ENCODE data around the gene CDC23. TPM values are rescaled to one million over a fixed set of nuclear protein-coding genes. Genes with fewer than 3 reads are reported as not detected.

The CDC23 gene
- total RNA-seq, 1 experiment from 2014 or later: 40.0 TPM

- no peak for TF ChIP-seq TCF7L2 (IDR thresholded peaks at IDR 0.05; ENCODE audit: borderline replicate concordance, extremely low read depth, insufficient read depth, insufficient read length)
- TF ChIP-seq ZNF274 (IDR thresholded peaks at IDR 0.05; ENCODE audit: low read depth, low read length): no peak
- no peak for TF ChIP-seq JUND (IDR thresholded peaks at IDR 0.05)
- TF ChIP-seq ELF1 (IDR thresholded peaks at IDR 0.05; ENCODE audit: borderline replicate concordance, low read depth): no peak
- TF ChIP-seq ATF3 (IDR thresholded peaks at IDR 0.05): no peak
- no peak for TF ChIP-seq ZBTB33 (IDR thresholded peaks at IDR 0.05; ENCODE audit: extremely low read depth, insufficient replicate concordance, low read length)
- no peak for TF ChIP-seq RAD21 (IDR thresholded peaks at IDR 0.05; ENCODE audit: low read depth)
- TF ChIP-seq SIN3A (IDR thresholded peaks at IDR 0.05; ENCODE audit: low read depth): no peak
Observed at GRCh38 chr5:138139781-138140090, 73.4 kb downstream of the CDC23 start (continued).

GRCh38 chr5:138138949-138139780, 74.0 kb downstream of the CDC23 start, which contains the start of gene NME5:
Gene NME5, minus strand, starts transcription at chr5:138139428. Its CDS starts 648 bp downstream, at chr5:138138780.
- Histone ChIP-seq H2AFZ (ENCODE audit: low read depth, low read length, poor library complexity, severe bottlenecking) (peak within 1 kb of the TSS; percentile 58), H3K27me3 (ENCODE audit: insufficient read depth, low read length) (no peaks in the 10 kb centered on the region), H4K20me1 (ENCODE audit: insufficient read depth) (no peaks in the 10 kb centered on the region), H3K9ac (ENCODE audit: low read length) (peak within 1 kb of the TSS; percentile 44), H3K4me1 (ENCODE audit: control insufficient read depth in 1 of 2, insufficient read depth in 2 of 2, low read length in 2 of 2) (peaks cover 0 to 6% of the 10 kb centered on the region in 2 experiments; a peak in 1 of 4 replicates), H3K4me3 (replicated peaks in 1 of 2; ENCODE audit: low read depth in 1 of 2, low read length in 2 of 2) (peak within 1 kb of the TSS; percentile 55 to 64), H3K4me2 (ENCODE audit: low read length) (peak within 1 kb of the TSS; percentile 64), H3K36me3 (ENCODE audit: control insufficient read depth in 1 of 2, insufficient read depth in 2 of 2, low read length in 2 of 2) (no peaks in the 10 kb centered on the region), H3K9me2 (ENCODE audit: insufficient read depth) (no peaks in the 10 kb centered on the region), H3K79me2 (ENCODE audit: insufficient read depth, low read length) (no peaks in the 10 kb centered on the region), H3K27ac (ENCODE audit: low read depth, low read length) (no peak within 1 kb of the TSS), H3K9me3 (ENCODE audit: control insufficient read depth in 1 of 2, insufficient read depth in 1 of 2, low read depth in 1 of 2, low read length in 2 of 2) (no peaks in the 10 kb centered on the region)
- DNase-seq (ENCODE audit: low read depth, low spot score) (peak; percentile 48), ATAC-seq (peak; percentile 89)
- POLR2A ChIA-PET: no interaction called here
- intact Hi-C loops (cut with micrococcal nuclease): no loop called here
- TF ChIP-seq SIN3A (IDR thresholded peaks at IDR 0.05; ENCODE audit: low read depth): no peak
- no peak for TF ChIP-seq FOSL1 (IDR thresholded peaks at IDR 0.05; ENCODE audit: low read depth)
- 0 out of 2 replicates have a peak, but pooled peaks have one; percentile 21 for TF ChIP-seq SRF (IDR thresholded peaks at IDR 0.05; ENCODE audit: low read depth)
- no peak for TF ChIP-seq EZH2 (IDR thresholded peaks at IDR 0.05)
- CTCF ChIA-PET: no interaction called here
- RAD21 ChIA-PET (ENCODE audit: low non-redundant PET in 1 of 2, low total read pairs in 2 of 2, uncharacterized antibody in 2 of 2, unreplicated experiment in 2 of 2): no interaction called here
- BruUV-seq (replicated peaks): no TSS peak

Other genes with a start within 250 kb of the CDC23 start
- 13.6 TPM for gene FAM13B, start 180.2 kb downstream of the CDC23 start, total RNA-seq (2021; ENCODE audit: unreplicated experiment)
- not detected for gene WNT8A, start 129.3 kb downstream of the CDC23 start, total RNA-seq (2021; ENCODE audit: unreplicated experiment)
- gene NME5, start 73.9 kb downstream of the CDC23 start, total RNA-seq (2021; ENCODE audit: unreplicated experiment): 3.1 TPM
- 80.8 TPM for gene BRD8, start 34.7 kb downstream of the CDC23 start, total RNA-seq (2021; ENCODE audit: unreplicated experiment)
- gene KIF20A, start 34.2 kb downstream of the CDC23 start, total RNA-seq (2021; ENCODE audit: unreplicated experiment): 74.2 TPM
- not detected for gene GFRA3, start 61.3 kb upstream of the CDC23 start, total RNA-seq (2021; ENCODE audit: unreplicated experiment)
- gene CDC25C, start 118.5 kb upstream of the CDC23 start, total RNA-seq (2021; ENCODE audit: unreplicated experiment): 19.3 TPM
- 36.4 TPM for gene FAM53C, start 124.9 kb upstream of the CDC23 start, total RNA-seq (2021; ENCODE audit: unreplicated experiment)
- gene KDM3B, start 139.4 kb upstream of the CDC23 start, total RNA-seq (2021; ENCODE audit: unreplicated experiment): 65.1 TPM
- 4.9 TPM for gene REEP2, start 225.7 kb upstream of the CDC23 start, total RNA-seq (2021; ENCODE audit: unreplicated experiment)

All from HCT116 (cell line).